ENCODE measurements around the gene BAIAP2L1.
A peak's percentile ranks its signal among the peaks of the same experiment; 100 is the strongest.
"Not testable (repeated sequence)": the region's sequence is repeated elsewhere in the genome, so short reads cannot be mapped to it uniquely, and the experiment has no call there.

Gene BAIAP2L1

DNA sequence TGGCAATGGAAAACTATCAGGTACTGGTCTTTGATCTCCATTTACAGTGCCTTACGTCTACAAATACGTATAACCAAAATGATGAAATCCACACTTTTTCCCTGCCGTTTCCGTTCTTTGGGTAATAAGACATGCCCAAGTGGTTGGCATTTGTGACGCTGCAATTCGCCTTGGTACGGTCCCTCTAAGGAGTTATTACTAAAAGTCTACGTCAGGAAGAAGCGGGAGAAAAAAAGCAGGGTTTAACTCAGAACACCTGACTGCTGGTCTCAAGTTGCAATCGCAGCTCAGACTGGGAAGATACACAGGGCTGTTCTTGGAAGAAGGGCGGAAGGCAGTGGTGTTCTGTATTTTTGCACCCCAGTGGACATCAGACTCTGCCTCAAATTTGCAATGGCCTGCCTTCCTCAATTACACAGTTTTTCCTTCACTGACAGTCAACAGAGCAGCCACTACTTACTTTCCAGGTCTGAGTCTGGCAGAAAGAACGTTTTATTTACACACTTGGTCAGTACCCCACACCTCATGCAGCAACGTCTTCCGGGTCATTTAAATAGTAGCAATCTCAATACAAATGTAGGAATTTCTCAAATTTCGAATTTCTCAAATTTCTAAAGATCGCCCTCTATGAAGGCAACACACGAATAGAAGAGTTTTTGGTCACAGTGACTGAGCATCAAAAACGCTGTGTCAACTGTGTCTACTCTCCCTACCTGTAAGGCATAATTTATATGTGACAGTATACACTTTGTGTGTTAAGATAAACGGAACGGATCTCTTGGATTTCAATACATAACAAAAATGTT is 2.1 kb downstream of the BAIAP2L1 start:
- DNase-seq, result no peak

DNA sequence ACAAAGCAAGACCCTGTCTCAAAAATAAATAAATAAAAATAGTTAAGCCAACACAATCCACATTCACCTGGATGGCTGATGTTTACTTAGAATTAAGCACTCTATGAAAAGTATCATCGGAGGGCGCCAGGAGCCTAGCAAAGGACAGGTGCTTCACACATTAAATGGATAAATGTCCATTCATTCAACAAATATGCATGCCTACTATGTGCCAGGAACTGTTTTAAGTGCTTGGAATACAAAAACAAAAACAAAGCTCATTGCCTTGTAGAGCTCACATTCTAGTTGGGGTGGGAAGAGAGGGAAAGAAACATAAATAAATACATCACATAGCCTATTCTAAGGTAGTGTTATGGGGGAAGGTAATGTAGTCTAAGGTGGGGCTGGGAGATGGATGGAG is 4.1 kb downstream of the BAIAP2L1 start:
- no peak for DNase-seq

DNA sequence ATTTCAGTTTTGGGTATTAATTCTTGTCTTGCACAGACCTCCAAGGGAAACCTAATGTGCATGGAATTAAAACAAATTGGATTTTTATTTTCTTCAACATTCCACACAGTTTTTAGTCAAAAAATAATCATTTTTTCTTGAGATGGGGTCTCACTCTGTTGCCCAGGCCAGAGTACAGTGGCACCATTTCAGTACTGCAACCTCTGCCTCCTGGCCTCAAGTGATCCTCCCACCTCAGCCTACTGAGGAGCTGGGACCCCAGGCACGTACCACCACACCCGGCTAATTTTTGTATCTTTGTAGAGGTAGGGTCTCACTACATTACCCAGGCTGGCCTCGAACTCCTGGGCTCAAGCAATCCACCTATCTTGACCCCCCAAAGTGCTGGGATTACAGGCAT is 4.9 kb downstream of the BAIAP2L1 start:
- DNase-seq, result no peak

DNA sequence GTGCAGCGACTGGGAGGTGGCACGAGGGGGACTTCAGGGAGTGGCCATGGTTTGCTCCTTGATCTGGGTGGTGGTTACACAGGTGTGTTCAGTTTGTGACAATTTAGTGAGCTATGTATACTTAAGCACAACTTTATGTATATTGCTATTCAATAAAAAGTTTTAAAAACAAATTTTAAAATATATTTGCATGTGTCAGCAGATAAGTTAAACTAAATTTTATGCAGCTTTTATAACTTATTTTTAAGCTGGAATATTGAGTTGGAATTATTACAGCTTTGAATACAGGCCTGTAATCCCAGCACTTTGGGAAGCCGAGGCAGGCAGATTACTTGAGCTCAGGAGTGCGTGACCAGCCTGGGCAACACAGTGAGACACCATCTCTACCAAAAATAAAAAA is 5.4 kb downstream of the BAIAP2L1 start:
- no peak for DNase-seq

DNA sequence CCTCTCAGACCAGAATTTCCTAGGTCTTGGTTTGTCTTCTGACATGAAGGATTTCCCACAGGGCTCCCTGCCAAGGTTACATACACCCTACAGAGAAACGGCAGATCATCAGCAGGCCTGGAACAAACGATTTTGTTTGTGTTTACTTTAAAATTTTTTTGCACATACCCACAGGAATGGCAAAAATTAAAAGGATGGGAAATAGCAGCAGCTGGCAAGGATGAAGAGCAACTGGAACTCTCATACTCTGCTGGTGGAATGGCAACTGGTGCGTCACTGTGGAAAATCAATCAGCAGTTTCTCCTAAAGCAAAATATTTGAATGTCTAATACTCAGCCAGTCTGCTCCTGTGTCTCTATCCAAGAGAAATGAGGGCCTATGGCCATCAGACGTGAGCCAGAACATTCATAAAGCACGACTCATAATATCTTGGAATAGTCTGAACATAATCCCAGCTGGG is 6.5 kb downstream of the BAIAP2L1 start:
- DNase-seq, result no peak

DNA sequence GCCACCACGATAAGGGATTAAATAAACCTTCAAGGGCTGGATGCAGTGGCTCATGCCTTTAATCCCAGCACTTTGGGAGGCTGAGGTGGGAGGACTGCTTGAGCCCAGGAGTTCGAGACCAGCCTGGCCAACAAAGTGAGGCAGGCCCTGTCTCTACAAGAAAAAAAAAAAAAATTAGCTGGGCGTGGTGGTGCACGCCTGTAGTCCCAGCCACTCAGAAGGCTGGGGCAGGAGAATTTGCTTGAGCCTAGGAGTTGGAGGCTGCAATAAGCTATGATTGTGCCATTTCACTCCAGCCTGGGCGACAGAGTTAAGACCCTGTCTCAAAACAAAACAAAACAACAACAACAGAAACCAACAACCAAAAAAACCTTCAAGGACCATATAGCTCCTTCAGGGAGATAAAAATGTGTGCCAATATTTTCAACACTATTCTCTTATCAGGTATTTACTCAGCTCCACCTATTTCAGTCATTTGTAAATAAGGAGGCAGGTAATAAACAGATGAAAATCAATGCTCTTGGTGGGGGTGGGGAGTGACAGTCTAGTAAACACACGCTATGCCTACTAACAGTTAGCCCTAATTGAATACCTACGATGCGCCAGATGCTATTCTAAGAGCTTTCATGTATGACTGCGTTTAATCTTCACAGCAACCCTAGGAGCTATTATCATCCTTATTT is 13.2 kb downstream of the BAIAP2L1 start:
- no peak for DNase-seq

DNA sequence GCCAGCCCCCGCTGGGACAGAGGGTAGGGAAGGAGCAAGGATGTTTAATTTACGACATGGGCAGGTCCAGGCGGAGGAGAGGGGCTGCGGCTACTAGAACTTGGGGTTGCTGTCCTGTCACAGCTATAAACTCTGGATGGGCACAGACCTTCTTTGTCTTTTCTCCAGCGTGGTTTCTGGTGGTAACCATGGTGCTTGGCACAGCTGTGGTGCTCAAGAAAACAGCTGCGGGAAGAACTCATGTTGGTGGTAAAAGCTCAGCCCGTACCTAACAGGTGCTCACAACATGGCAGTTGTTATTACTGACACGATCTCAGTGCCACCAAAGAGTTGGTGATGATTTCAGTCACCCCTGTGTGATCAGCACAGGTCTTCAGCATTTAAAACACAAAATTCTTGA is 13.8 kb downstream of the BAIAP2L1 start:
- DNase-seq, result no peak

DNA sequence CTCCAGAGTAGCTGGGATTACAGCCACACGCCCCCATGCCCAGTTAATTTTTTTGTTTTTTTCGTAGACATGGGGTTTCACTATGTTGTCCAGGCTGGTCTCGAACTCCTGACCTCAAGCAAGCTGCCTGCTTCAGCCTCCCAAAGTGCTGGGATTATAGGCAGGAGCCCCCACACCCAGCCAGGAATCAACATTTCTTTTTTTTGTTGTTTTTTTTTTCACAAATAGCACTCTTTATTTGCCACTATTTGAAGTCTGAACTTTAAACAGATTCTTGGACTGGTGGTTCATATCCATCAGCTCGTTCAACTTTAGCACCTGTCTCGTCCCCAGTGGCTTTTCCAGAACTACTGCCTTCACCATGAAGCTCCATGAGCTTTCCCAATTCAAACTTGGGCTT is 15.4 kb downstream of the BAIAP2L1 start:
- not testable (repeated sequence) for DNase-seq

DNA sequence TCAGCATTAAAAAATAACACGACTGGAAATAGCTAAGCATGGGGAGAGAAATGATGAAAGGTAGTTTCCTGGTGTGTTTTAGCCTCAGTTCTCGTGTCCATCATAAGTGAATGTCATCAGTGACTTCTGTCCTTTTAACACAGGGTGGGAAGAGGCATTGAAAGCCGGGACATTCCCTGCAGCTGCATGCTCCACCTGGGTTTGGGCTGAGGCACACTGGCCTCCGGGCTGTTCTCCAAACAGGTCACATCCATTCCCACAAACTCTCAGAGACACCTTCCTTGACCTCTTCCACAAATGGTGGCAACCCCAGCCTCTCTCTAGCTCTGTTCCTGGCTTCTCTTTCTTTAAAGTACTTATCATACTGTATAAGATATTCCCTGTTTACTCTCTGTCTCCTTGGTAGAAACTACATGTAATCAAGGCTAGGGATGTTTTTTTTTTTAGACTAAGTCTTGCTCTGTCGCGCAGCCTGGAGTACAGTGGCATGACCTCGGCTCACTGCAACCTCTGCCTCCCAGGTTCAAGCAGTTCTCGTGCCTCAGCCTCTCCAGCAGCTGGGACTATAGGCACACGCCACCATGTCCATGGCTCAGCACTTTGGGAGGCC is 22.6 kb downstream of the BAIAP2L1 start:
- DNase-seq, result no peak

DNA sequence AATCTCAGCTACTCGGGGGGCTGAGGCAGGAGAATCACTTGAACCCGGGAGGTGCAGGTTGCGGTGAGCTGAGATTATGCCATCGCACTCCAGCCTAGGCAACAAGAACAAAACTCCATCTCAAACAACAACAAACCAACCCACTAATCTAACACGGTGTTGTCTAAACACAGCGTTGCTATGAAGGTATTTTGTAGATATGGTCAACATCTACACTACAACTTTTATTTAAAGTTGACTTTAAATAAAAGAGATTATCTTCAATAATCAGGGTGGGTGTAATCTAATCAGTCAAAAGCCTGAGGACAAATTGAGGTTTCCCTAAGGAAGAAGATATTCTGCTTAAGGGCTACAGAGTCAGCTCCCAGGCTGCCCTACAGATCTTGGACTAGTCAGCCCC is 24.2 kb downstream of the BAIAP2L1 start:
- no peak for DNase-seq

DNA sequence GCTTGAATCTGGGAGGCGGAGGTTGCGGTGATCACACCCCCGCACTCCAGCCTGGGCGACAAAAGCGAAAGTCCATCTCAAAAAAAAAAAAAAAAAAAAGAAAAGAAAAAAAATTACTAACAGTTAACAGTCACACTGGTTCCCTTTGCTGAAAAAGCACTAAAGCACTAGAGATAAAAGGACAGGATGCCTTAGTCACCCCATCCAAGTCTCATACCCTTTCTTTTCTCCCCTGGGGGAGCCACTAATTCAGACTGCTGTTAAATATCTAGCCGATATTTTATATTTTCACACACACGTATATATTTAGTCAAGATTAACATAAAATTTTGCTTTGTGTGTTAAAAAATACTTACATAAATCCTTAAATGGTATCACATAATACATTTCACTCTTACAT is 25.2 kb downstream of the BAIAP2L1 start:
- DNase-seq, result no peak

DNA sequence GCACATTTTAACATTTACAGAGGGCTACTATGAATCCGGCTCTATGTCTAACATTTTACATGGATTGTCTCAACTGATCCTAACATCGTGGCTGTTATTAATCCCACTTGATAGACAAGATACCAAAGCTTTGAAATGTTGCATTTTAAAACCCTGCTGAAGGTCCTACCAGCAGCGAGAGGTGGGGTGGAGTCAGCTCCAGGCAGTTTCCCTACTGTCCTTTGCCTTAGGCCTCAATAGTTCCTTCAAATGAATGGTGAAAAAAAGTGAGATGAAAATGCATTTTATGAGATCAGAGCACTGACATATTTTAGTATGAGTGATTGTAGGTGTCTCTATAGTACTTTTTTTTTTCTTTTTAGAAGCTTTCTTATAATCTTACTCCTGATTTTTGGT is 26.6 kb downstream of the BAIAP2L1 start:
- DNase-seq, result no peak

DNA sequence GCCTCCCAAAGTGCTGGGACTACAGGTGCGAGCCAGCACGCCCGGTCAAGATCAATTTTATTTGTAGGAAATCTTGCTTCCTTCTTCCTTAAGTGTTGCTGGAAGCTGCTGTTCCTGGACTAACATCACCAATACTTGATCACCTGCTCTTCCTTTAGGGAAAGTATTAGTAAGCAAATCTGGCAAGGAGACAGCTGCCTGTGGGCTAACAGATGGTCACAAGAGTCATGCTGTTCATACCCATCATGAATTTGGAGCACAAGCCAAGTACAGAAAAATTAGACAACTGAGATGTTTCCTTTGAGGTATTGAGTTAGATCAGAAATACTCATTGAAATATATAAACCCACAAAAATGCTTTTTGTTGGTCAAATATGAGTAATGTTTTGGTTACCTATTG is 27.9 kb downstream of the BAIAP2L1 start:
- peak in 3 of 56 donors; percentile 1 to 15 (median 1) for DNase-seq

DNA sequence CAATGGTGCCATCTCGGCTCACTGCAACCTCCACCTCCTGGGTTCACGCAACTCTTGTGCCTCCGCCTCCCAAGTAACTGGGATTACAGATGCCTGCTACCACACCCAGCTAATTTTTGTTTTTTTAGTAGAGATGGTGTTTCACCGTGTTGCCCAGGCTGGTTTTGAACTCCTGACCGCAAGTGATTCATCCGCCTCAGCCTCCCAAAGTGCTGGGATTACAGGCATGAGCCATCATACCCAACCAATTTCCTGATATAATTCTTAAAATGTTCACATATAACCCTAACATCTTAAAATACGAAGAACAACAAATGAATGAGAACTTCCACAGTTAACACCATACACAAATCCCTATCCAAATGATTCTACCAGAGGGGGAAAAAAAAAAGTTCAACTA is 31.2 kb downstream of the BAIAP2L1 start:
- no peak for DNase-seq

DNA sequence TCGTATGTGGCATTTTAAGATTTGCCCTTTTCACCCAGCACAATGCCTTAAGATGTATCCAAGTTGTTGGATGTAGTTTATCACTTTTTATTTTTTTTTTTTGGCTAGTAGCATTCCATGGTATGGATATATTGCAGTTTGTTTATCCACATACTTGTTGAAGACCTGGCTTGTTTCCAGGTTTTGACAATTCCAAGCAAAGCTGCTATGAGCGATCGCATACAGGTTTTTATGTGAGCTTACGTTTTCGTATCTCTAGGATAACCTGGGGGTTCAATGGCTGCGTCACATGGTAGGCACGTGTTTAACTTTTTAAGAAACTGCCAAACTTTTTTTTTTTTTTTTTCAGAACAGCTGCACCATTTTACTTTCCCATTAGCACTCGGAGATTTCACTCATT is 32.2 kb downstream of the BAIAP2L1 start:
- DNase-seq, result no peak

DNA sequence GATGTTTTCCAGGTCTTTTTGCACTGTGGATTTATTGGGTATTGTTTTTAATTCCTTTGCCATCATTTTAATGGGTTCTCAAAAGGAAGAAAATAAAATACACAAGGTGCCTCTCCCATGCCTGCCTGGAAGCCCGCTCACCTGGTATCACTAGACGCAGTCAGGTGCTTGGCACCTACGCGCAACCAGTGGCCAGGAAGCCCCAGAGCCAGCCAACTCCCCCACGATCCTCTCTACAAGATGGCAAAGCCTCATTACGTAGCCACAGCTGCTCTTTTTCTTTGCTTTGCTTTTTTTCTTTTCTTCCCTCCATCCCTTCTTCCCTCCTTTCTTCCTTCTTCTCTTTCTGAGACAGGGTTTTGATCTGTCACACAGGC is 34.3 kb downstream of the BAIAP2L1 start:
- DNase-seq, result no peak

DNA sequence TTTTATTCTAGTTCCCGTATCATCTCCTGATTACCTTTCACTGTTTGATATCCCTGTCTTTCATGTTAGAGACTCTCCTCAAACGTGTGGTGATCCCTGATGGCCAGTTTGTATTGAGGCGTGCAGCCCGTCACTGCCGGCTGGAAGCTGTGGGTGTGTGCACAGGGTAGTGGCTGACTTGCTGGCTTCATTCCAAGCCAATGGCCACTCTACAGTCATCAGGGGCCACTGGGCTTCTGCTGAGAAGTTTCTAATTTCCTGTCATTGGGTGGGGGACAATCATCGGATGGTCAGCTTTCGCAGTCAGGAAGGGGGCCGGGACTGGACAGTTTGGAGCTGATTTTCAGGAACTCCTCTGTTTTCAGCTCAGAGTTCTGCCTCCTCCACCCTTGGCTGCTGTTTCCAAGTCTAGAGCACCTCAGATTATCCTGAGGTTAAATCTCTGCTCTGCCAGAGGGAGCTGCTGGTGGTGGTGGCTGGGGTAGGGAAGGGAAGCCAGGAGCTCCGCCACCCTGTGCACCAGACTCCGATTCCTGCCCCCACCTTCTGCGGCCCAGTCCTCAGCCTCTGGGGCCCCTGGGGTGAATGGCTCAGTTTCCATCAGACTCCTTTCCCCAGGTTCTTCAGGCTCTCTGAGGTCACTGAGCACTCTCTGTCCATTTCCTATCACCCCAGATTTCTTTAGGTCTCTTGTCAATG is 34.9 kb downstream of the BAIAP2L1 start:
- no peak for DNase-seq

DNA sequence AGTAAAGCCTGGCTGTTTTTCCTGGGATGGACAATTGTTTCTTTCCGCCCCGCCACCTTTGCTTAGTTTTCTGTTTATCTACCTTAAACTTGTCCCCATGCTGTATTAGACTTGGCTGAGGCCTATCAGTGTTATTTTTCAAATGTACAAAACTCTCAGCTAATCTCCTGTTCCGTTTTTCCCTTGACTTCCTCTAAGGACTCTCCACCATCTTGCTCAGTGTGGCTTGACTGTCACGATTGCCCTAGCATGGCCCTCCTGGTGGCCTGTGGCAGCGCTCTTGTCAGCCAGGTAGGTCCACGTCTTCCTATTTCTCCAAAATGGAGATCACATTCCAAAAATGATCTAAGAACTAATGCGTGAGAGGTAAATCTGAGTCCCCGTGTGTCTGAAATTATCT is 36.7 kb downstream of the BAIAP2L1 start:
- no peak for DNase-seq

DNA sequence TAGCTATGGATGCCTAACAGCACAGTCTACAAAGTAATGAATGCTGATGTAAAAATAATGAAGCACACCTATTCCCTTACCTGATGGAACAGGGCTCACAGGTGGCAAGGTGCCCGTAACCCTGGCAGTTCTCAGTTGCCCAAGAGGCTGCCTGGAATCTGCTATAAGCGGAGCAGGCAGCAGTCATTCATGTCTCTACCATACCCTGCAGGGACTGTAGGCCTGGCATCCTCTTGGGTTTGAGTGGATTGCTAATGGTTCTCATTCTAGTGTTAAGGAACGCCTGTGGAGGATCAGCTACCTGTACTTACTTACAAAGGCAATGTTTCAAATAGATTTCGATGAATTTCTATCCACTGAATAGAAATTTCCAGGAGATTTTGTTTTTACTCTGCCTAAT is 38.4 kb downstream of the BAIAP2L1 start:
- no peak for DNase-seq

DNA sequence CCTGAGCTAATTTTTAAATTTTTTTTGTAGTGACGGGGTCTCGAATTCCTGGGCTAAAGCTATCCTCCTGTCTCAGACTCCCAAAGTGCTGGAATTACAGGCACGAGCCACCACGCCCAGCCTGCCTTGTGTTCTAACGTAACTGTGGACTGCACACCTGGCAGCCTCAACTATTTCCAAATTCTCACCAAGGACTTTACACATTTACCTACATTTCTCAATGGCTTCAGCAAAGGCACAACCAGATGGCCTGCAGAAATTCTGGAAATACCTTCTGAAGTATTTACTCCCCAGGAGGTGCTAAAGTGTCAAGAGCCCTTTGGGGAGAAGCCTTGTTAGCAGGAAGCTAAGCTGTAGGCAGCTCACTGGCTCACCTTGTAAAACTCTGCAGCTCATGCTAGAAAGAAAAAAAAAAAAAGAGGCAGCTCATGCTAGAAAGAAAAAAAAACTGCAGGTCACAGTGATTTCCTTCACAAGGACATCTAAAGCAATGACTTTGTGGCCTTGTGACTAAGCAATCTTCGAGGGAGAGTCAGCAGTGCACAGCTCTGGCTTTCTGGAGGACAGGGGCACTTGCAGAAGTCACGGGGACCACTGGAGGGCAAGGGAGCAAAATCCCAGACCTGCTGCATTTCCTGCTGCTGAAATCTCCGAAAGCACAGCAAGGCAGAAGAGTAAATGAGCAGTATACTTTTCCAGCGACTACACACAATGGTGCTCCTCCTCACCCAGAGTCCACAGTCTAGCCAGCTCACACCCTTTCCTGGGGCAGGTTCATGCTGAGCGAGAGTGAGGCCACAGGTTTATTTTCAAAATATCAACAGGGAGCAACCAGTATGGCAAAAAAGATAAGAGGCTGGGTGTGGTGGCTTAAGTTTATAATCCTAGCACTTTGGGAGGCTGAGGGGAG is 40.4 kb downstream of the BAIAP2L1 start:
- DNase-seq, result no peak

DNA sequence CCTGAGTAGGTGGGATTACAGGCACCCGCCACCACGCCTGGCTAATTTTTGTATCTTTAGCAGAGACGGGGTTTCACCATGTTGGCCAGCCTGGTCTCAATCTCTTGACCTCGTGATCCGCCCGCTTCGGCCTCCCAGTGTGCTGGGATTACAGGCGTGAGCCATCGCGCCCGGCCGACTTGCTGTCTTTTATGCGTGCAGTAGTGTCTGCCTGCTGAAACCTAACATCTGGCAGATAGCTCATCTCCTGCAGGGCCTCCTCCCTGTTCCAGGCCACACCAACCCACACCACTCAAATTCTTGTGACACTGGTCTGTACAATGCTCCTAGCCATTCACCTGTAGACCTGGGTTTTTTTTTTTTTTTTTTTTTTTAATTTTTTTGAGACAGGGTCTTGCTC is 41.5 kb downstream of the BAIAP2L1 start:
- no peak for DNase-seq

Data from amygdala (tissue), 56 donors.